MM.1S (cell line): Measurements from ENCODE around the gene TTYH2.

Experiments used
- DNase-seq: peaks from one replicate; pipeline ENCODE4 v3.0.0-alpha.2; 2015
- H2AFZ ChIP-seq: fragments of 300-600 bp; sonication (generic); 2 replicates; pipeline ENCODE4 v1.6.0; 2016; ENCODE audit warnings: antibody characterized with exemption, low read length
- H3F3A ChIP-seq: fragments of 300-600 bp; sonication (generic); 2 replicates; pipeline ENCODE4 v1.6.1; 2016; ENCODE audit warnings: mild to moderate bottlenecking, antibody characterized with exemption, low read length, moderate library complexity, mixed read lengths; ENCODE audit not compliant: insufficient read depth
- H3K27ac ChIP-seq: fragments of 300-600 bp; sonication (generic); 2 replicates; pipeline ENCODE4 v1.5.1; 2016; ENCODE audit warnings: mild to moderate bottlenecking, low read length
- H3K27me3 ChIP-seq: fragments of 300-600 bp; sonication (generic); replicated peaks from 2 replicates; pipeline ENCODE4 v1.6.0; 2016; ENCODE audit warnings: low read length; ENCODE audit not compliant: insufficient read depth
- H3K36me3 ChIP-seq: fragments of 300-600 bp; sonication (generic); replicated peaks from 2 replicates; pipeline ENCODE4 v1.6.1; 2016; ENCODE audit warnings: mild to moderate bottlenecking, low read length, mixed read lengths; ENCODE audit not compliant: insufficient read depth
- H3K4me1 ChIP-seq: fragments of 300-600 bp; sonication (generic); 2 replicates; pipeline ENCODE4 v1.6.1; 2016; ENCODE audit warnings: low read length, mixed read lengths
- H3K4me2 ChIP-seq: fragments of 300-600 bp; sonication (generic); 2 replicates; pipeline ENCODE4 v1.6.0; 2016; ENCODE audit warnings: low read depth, low read length
- H3K4me3 ChIP-seq: fragments of 300-600 bp; sonication (generic); 2 replicates; pipeline ENCODE4 v1.5.1; 2016; ENCODE audit warnings: low read length, mixed read lengths
- H3K79me2 ChIP-seq: fragments of 300-600 bp; sonication (generic); 2 replicates; pipeline ENCODE4 v1.6.1; 2016; ENCODE audit warnings: mixed run types, low read length, mixed read lengths
- H3K9ac ChIP-seq: fragments of 300-600 bp; sonication (generic); 2 replicates; pipeline ENCODE4 v1.6.1; 2016; ENCODE audit warnings: low read length, mixed read lengths
- H3K9me2 ChIP-seq: fragments of 300-600 bp; sonication (generic); replicated peaks from 2 replicates; pipeline ENCODE4 v1.6.1; 2016; ENCODE audit warnings: mild to moderate bottlenecking, low read length, mixed read lengths; ENCODE audit not compliant: insufficient read depth
- H3K9me3 ChIP-seq: fragments of 300-600 bp; sonication (generic); replicated peaks from 2 replicates; pipeline ENCODE4 v1.6.1; 2016; ENCODE audit warnings: mild to moderate bottlenecking, low read length, mixed read lengths; ENCODE audit not compliant: insufficient read depth
- H4K20me1 ChIP-seq: fragments of 300-600 bp; sonication (generic); 2 replicates; pipeline ENCODE4 v1.6.1; 2016; ENCODE audit warnings: mild to moderate bottlenecking, low read length, moderate library complexity, mixed read lengths; ENCODE audit not compliant: insufficient read depth
- EZH2 ChIP-seq: fragments of 300-600 bp; sonication (generic); optimal IDR thresholded peaks from 2 replicates; pipeline ENCODE3; 2017; ENCODE audit warnings: low read depth, mild to moderate bottlenecking, antibody characterized with exemption, low read length, mixed read lengths
- EZH2phosphoT487 ChIP-seq: fragments of 300-600 bp; sonication (generic); IDR thresholded peaks from 2 replicates; pipeline ENCODE4 v1.6.1; 2018; ENCODE audit warnings: antibody characterized with exemption, low read length
- TF ChIP-seq, protein P1 (sequence below): fragments of 300-600 bp; sonication (generic); IDR thresholded peaks from 2 replicates; pipeline ENCODE4 v1.5.1; 2016; ENCODE audit warnings: antibody characterized with exemption, low read length, mixed read lengths

The TTYH2 gene

DNA sequence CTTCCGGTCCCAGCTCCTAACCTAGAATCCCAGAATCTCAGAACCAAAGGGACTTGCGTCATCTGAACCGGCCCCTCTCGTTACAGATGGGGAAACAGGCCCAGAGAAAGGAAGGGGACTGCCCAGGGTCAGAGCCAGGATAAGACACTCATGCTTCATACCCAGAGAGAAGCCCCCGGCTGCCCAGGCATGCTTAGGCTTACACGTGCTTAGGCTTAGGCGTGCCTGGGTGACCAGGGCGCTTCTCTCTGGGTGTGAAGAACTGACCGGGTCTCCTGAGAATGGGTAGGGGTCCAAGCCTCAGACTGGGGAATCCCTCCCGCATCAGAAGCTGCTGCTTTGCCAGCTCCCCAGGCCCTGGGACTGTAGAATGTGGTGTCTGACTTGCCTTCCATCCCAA is 30.8 kb downstream of the TTYH2 start:
- no peaks in the 10 kb centered on the region for H3F3A ChIP-seq
- no peak overlapping the region for H3K9ac ChIP-seq
- H3K79me2 ChIP-seq = no peaks in the 10 kb centered on the region
- H3K36me3 ChIP-seq = no peaks in the 10 kb centered on the region
- DNase-seq = no peak
- TF ChIP-seq, protein P1, sequence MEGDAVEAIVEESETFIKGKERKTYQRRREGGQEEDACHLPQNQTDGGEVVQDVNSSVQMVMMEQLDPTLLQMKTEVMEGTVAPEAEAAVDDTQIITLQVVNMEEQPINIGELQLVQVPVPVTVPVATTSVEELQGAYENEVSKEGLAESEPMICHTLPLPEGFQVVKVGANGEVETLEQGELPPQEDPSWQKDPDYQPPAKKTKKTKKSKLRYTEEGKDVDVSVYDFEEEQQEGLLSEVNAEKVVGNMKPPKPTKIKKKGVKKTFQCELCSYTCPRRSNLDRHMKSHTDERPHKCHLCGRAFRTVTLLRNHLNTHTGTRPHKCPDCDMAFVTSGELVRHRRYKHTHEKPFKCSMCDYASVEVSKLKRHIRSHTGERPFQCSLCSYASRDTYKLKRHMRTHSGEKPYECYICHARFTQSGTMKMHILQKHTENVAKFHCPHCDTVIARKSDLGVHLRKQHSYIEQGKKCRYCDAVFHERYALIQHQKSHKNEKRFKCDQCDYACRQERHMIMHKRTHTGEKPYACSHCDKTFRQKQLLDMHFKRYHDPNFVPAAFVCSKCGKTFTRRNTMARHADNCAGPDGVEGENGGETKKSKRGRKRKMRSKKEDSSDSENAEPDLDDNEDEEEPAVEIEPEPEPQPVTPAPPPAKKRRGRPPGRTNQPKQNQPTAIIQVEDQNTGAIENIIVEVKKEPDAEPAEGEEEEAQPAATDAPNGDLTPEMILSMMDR = no peak
- TF ChIP-seq EZH2phosphoT487 (no peak), EZH2 (no peak)
- H4K20me1 ChIP-seq = no peaks in the 10 kb centered on the region
- no peak overlapping the region for H2AFZ ChIP-seq
- no peaks in the 10 kb centered on the region for H3K9me3 ChIP-seq
- no peaks in the 10 kb centered on the region for H3K9me2 ChIP-seq
- no peak overlapping the region for H3K4me2 ChIP-seq
- peaks cover 90% of the 10 kb centered on the region for H3K27me3 ChIP-seq
- H3K27ac ChIP-seq = no peak overlapping the region
- H3K4me1 ChIP-seq = no peaks in the 10 kb centered on the region
- H3K4me3 ChIP-seq = no peak overlapping the region

DNA sequence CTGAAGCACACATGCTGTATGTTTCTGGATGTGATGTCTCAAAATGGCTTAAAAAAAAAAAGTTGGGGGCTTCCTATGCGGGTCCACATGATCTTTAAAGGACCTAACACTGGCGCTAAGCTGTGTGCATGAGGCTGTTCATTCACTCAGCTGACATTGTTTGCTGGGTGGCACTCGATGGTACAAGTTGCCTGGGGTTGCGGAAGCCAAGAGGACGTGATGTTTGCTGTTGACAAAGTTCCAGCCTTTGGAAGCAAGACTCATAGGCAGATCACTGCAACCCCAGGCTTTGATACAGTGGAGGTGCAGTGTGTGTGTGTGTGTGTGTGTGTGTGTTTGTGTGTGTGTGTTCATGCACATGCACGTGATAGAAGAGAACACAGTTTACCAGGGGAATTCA is 31.2 kb downstream of the TTYH2 start:
- no peak overlapping the region for H3K9ac ChIP-seq
- H3K4me2 ChIP-seq = no peak overlapping the region
- H3K79me2 ChIP-seq = no peaks in the 10 kb centered on the region
- no peak overlapping the region for H3K4me3 ChIP-seq
- H2AFZ ChIP-seq = no peak overlapping the region
- H3K36me3 ChIP-seq = no peaks in the 10 kb centered on the region
- H3K9me2 ChIP-seq = no peaks in the 10 kb centered on the region
- TF ChIP-seq, protein P1 = no peak
- TF ChIP-seq EZH2phosphoT487 (no peak), EZH2 (no peak)
- H3K27me3 ChIP-seq = peaks cover 90% of the 10 kb centered on the region
- H4K20me1 ChIP-seq = no peaks in the 10 kb centered on the region
- DNase-seq = no peak
- no peaks in the 10 kb centered on the region for H3K4me1 ChIP-seq
- no peaks in the 10 kb centered on the region for H3K9me3 ChIP-seq
- H3K27ac ChIP-seq = no peak overlapping the region
- H3F3A ChIP-seq = no peaks in the 10 kb centered on the region

DNA sequence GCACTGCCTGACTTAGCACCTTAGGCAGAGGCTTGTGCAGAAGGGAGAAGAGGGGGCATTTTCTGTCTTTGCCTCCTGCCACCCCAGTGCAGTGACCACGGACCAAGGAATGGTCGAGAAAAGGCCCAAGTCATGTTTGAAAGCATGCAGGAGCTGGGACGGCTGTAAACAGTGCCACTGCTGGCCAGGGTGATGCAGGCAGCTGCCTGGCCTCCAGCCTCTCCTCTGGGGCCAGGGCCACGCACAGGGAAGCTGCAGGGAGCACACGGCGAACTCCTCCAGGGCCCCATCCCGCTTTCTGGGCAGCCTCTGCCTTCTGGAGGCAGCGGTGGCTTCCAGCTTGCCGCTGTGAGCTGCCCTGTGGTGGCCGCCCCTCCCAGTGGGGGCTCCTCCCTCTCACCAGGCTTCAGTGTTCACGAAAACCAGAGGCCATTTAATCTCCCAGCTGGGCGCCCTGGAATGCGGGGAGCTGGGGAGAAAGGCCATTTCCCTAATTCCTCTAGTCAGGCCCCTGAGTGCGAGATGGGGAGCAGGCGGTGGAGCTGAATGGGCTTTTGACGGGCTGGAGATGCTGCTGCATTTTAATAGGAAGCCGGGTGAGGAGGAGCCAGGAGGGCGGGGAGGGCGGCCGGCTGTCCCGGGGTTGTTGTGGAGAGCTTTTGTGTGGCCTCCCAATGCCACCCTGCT is 31.9 kb downstream of the TTYH2 start:
- Histone ChIP-seq H3K9ac (no peak overlapping the region), H3K4me3 (no peak overlapping the region)

DNA sequence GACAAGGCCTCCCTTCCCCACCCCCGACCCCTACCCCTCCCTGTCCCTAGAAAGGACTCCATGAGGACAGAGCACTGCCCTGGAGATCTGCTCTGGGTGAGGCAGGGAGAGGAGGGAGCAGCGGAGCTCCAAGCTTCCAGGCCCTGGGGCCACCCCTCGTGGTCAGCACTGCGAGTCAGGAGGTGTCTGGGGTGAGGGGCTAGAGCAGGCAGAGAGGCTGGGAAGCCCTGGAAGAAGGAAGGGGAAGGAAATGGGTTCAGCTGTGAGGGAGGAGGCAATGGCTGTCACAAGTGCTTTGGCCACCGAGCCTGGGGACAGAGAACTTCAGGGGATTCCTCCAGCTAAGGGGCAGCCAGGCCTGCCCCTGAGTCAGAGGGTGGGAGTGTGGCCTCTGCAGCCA is 32.5 kb downstream of the TTYH2 start:
- Histone ChIP-seq H3K9me3 (no peaks in the 10 kb centered on the region), H4K20me1 (no peaks in the 10 kb centered on the region), H3F3A (no peaks in the 10 kb centered on the region), H3K9ac (no peak overlapping the region), H3K36me3 (no peaks in the 10 kb centered on the region), H3K9me2 (no peaks in the 10 kb centered on the region), H3K27me3 (peaks cover 87% of the 10 kb centered on the region), H3K27ac (no peak overlapping the region), H2AFZ (no peak overlapping the region), H3K4me3 (no peak overlapping the region), H3K4me2 (no peak overlapping the region), H3K79me2 (no peaks in the 10 kb centered on the region), H3K4me1 (no peaks in the 10 kb centered on the region)
- no peak for DNase-seq
- TF ChIP-seq EZH2 (no peak), EZH2phosphoT487 (no peak)
- TF ChIP-seq, protein P1 = no peak

More for the DNA sequence above, 31.9 kb downstream of the TTYH2 start:
- Histone ChIP-seq H3F3A (no peaks in the 10 kb centered on the region), H3K79me2 (no peaks in the 10 kb centered on the region), H2AFZ (no peak overlapping the region), H3K9me3 (no peaks in the 10 kb centered on the region), H3K27ac (no peak overlapping the region), H3K36me3 (no peaks in the 10 kb centered on the region), H4K20me1 (no peaks in the 10 kb centered on the region), H3K4me2 (no peak overlapping the region), H3K4me1 (no peaks in the 10 kb centered on the region), H3K27me3 (peaks cover 88% of the 10 kb centered on the region), H3K9me2 (no peaks in the 10 kb centered on the region)
- no peak for TF ChIP-seq EZH2phosphoT487
- DNase-seq = no peak
